ENCODE data around the gene EIF4G3. TPM values are rescaled to one million over a fixed set of nuclear protein-coding genes. Genes with fewer than 3 reads are reported as not detected.

EIF4G3 gene
- total RNA-seq, 4 donors from 2014 or later: 28.3 to 55.5 (median 35.5) TPM

DNA sequence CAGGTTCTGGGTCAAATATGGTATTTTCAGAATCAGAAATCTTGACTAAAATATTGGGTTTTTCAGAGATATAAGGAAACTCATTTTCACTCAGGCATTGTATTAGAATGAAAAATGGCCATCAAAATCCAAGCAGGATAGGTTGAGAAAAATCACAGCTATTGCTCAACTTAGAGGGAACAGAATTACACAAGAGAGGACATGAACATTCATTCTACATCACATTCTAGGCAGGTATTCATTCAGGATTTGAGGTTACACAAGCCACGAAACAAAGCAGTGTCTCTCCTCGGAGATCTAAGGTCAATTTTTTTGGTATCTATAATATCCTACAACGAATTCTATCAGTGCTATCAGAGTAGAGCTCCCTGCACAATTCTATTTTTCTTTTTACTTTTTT is 226.0 kb downstream of the EIF4G3 start:
- Histone ChIP-seq H3K9me3 (no peaks in the 10 kb centered on the region), H3K27ac (no peak overlapping the region), H3K27me3 (no peaks in the 10 kb centered on the region), H3K4me3 (no peak overlapping the region), H3K36me3 (peaks cover 0 to 47% (median 0%) of the 10 kb centered on the region in 3 donors), H3K4me1 (no peaks in the 10 kb centered on the region)
- no peak for DNase-seq
- intact Hi-C loops (cut with DNase I): no loop called here
- TF ChIP-seq POLR2A (IDR thresholded peaks at IDR 0.05): no peak
- 69 to 78% methylated on average over 3 of the region's 3 CpGs for WGBS, 2 donors

- WGBS, 2 donors: 81 to 88% methylated on average over 9 of the region's 9 CpGs
Measured at GRCh38 chr1:20949871-20950590, 226.7 kb downstream of the EIF4G3 start.

GRCh38 chr1:20948101-20948500 is 228.6 kb downstream of the EIF4G3 start:
- intact Hi-C loops (cut with DNase I): no loop called here
- TF ChIP-seq POLR2A (IDR thresholded peaks at IDR 0.05) (no peak), CTCF (IDR thresholded peaks at IDR 0.05) (no peak)
- Histone ChIP-seq H3K4me3 (no peak overlapping the region), H3K27ac (no peak overlapping the region), H3K9me3 (no peaks in the 10 kb centered on the region), H3K36me3 (peaks cover 0 to 49% (median 0%) of the 10 kb centered on the region in 3 donors), H3K27me3 (no peaks in the 10 kb centered on the region), H3K4me1 (no peaks in the 10 kb centered on the region)
- 86 to 92% methylated on average over 6 of the region's 6 CpGs for whole genome bisulfite sequencing, 2 donors
- DNase-seq: no peak

More at GRCh38 chr1:20949871-20950590, 226.7 kb downstream of the EIF4G3 start:
- Histone ChIP-seq H3K4me3 (no peak overlapping the region), H3K36me3 (peaks cover 0 to 46% (median 0%) of the 10 kb centered on the region in 3 donors), H3K4me1 (no peaks in the 10 kb centered on the region), H3K27me3 (no peaks in the 10 kb centered on the region), H3K9me3 (no peaks in the 10 kb centered on the region), H3K27ac (no peak overlapping the region)
- DNase-seq: no peak
- intact Hi-C loops (cut with DNase I): no loop called here
- TF ChIP-seq CTCF (IDR thresholded peaks at IDR 0.05) (no peak), POLR2A (IDR thresholded peaks at IDR 0.05) (no peak)

DNA sequence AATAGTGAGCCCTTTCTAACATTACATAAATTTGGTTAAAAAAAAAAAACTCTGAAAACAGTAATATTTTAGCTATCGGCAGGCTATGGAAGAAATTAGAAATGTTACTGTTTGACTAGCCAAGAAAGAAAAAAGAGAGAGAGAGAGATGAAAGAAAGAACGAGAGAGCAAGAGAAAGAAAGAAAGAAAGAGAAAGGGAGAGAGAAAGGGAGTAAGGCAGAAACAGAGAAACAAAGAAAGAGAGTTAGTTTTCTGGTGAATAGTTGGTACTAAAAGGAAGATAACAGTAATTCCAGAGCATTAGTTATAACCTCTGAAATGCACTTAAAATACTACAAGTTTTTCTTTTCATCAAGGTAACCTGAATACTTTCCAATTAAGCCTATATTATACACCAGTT is 229.3 kb downstream of the EIF4G3 start:
- H3K36me3 ChIP-seq: peaks cover 0 to 46% (median 0%) of the 10 kb centered on the region in 3 donors
- H3K27me3 ChIP-seq: no peaks in the 10 kb centered on the region
- no peak overlapping the region for H3K27ac ChIP-seq
- H3K9me3 ChIP-seq: no peaks in the 10 kb centered on the region
- no peaks in the 10 kb centered on the region for H3K4me1 ChIP-seq
- WGBS, 2 donors: 80 to 86% methylated on average over 2 of the region's 2 CpGs
- no peak for DNase-seq
- intact Hi-C loops (cut with DNase I): no loop called here
- TF ChIP-seq POLR2A (IDR thresholded peaks at IDR 0.05): no peak
- TF ChIP-seq CTCF (IDR thresholded peaks at IDR 0.05): no peak
- no peak overlapping the region for H3K4me3 ChIP-seq

GRCh38 chr1:20936621-20937020 is 240.1 kb downstream of the EIF4G3 start:
- intact Hi-C loops (cut with DNase I): no loop called here
- DNase-seq: no peak
- no peaks in the 10 kb centered on the region for H3K4me1 ChIP-seq
- H3K27ac ChIP-seq: no peak overlapping the region
- no peaks in the 10 kb centered on the region for H3K9me3 ChIP-seq
- H3K36me3 ChIP-seq: peaks cover 0 to 33% (median 0%) of the 10 kb centered on the region in 3 donors
- no peak overlapping the region for H3K4me3 ChIP-seq
- WGBS, 2 donors: 84 to 86% methylated on average over 2 of the region's 2 CpGs
- TF ChIP-seq CTCF (IDR thresholded peaks at IDR 0.05): no peak
- no peak for TF ChIP-seq POLR2A (IDR thresholded peaks at IDR 0.05)
- H3K27me3 ChIP-seq: no peaks in the 10 kb centered on the region

All from esophagus squamous epithelium (tissue), 5 donors.